Measurements from ENCODE around the gene ITGAD.

DNA sequence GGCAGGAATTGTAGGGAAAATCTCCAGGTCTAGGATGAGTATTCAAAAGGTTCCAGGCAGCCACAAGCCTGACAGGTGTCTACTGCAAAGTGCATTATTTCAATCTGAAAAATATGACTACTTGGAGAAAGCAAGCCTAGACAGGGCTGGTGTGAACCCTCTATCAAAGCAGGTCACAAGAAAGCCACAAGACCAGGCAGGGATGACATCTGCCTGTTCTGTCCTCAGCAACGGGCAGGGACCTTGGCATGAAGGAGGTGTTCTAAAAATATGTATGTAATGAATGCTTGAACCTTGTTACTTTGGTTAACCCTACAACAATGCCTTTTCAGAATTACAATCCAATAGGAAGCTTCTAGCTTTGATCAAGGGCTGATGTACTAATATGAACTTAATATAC is 36.2 kb downstream of the ITGAD start:
- TF ChIP-seq CTCF (IDR thresholded peaks at IDR 0.05) = no peak
- TF ChIP-seq EP300 (IDR thresholded peaks at IDR 0.05) = no peak
- no peak for TF ChIP-seq CHD4 (IDR thresholded peaks at IDR 0.05; ENCODE audit: borderline replicate concordance)
- TF ChIP-seq ZNF302 (CRISPR knock-in tag; IDR thresholded peaks at IDR 0.05) = no peak
- TF ChIP-seq RFX5 (IDR thresholded peaks at IDR 0.05) = no peak
- TF ChIP-seq PHF8 (IDR thresholded peaks at IDR 0.05; ENCODE audit: borderline replicate concordance, low read depth) = no peak
- no peak for TF ChIP-seq CEBPB (IDR thresholded peaks at IDR 0.05)
- TF ChIP-seq POLR2A (IDR thresholded peaks at IDR 0.05; ENCODE audit: low read length) = no peak
- no peak for TF ChIP-seq SMC3 (IDR thresholded peaks at IDR 0.05)
- no peak for TF ChIP-seq MAZ (IDR thresholded peaks at IDR 0.05; ENCODE audit: borderline replicate concordance, low read depth, low read length)
- TF ChIP-seq, protein P1, sequence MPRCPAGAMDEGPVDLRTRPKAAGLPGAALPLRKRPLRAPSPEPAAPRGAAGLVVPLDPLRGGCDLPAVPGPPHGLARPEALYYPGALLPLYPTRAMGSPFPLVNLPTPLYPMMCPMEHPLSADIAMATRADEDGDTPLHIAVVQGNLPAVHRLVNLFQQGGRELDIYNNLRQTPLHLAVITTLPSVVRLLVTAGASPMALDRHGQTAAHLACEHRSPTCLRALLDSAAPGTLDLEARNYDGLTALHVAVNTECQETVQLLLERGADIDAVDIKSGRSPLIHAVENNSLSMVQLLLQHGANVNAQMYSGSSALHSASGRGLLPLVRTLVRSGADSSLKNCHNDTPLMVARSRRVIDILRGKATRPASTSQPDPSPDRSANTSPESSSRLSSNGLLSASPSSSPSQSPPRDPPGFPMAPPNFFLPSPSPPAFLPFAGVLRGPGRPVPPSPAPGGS (IDR thresholded peaks at IDR 0.05) = no peak
- TF ChIP-seq, protein P2, sequence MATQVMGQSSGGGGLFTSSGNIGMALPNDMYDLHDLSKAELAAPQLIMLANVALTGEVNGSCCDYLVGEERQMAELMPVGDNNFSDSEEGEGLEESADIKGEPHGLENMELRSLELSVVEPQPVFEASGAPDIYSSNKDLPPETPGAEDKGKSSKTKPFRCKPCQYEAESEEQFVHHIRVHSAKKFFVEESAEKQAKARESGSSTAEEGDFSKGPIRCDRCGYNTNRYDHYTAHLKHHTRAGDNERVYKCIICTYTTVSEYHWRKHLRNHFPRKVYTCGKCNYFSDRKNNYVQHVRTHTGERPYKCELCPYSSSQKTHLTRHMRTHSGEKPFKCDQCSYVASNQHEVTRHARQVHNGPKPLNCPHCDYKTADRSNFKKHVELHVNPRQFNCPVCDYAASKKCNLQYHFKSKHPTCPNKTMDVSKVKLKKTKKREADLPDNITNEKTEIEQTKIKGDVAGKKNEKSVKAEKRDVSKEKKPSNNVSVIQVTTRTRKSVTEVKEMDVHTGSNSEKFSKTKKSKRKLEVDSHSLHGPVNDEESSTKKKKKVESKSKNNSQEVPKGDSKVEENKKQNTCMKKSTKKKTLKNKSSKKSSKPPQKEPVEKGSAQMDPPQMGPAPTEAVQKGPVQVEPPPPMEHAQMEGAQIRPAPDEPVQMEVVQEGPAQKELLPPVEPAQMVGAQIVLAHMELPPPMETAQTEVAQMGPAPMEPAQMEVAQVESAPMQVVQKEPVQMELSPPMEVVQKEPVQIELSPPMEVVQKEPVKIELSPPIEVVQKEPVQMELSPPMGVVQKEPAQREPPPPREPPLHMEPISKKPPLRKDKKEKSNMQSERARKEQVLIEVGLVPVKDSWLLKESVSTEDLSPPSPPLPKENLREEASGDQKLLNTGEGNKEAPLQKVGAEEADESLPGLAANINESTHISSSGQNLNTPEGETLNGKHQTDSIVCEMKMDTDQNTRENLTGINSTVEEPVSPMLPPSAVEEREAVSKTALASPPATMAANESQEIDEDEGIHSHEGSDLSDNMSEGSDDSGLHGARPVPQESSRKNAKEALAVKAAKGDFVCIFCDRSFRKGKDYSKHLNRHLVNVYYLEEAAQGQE (IDR thresholded peaks at IDR 0.05) = no peak
- TF ChIP-seq ZC3H11A (IDR thresholded peaks at IDR 0.05) = no peak
